ENCODE measurements around the gene SCGN.

DNA sequence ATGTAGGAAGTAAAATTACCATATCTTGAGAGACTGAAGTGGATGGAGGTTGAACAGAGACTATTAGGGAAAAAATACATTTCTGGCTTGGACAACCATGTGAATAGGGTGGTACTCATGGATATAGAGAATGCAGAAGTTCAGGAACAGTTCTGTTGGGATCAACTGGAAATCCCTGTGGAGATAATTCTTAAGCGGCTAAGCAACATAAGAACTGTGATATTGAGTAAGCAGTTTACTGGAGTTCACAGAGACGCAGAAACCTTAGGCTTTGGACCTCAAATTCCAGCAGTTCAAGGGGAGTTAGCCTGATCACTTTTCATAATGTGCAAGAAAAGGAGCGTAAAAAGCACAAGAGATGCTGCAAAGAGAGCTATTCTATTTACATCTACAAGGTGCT, 78.9 kb downstream of the SCGN start:
- no peak for TF ChIP-seq POLR2AphosphoS5 (IDR thresholded peaks at IDR 0.05)
- TF ChIP-seq, protein P1, sequence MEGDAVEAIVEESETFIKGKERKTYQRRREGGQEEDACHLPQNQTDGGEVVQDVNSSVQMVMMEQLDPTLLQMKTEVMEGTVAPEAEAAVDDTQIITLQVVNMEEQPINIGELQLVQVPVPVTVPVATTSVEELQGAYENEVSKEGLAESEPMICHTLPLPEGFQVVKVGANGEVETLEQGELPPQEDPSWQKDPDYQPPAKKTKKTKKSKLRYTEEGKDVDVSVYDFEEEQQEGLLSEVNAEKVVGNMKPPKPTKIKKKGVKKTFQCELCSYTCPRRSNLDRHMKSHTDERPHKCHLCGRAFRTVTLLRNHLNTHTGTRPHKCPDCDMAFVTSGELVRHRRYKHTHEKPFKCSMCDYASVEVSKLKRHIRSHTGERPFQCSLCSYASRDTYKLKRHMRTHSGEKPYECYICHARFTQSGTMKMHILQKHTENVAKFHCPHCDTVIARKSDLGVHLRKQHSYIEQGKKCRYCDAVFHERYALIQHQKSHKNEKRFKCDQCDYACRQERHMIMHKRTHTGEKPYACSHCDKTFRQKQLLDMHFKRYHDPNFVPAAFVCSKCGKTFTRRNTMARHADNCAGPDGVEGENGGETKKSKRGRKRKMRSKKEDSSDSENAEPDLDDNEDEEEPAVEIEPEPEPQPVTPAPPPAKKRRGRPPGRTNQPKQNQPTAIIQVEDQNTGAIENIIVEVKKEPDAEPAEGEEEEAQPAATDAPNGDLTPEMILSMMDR (IDR thresholded peaks at IDR 0.05): no peak

Measured in transverse colon (tissue), 4 donors.